ENCODE measurements around the gene STUM. TPM values are rescaled to one million over a fixed set of nuclear protein-coding genes. Genes with fewer than 3 reads are reported as not detected.

The STUM gene
- total RNA-seq, 1 experiment from 2014 or later: 0.11 TPM

- H3K27ac Mint-ChIP-seq: no peak overlapping the region; a peak in 1 of 7 replicates
- H3K4me3 Mint-ChIP-seq: no peak overlapping the region
- no peak overlapping the region for H3K27ac ChIP-seq (ENCODE audit: insufficient read length, low read depth, low read length)
These were observed 98.4 kb downstream of the STUM start for GRCh38 chr1:226646870-226647449.

More at GRCh38 chr1:226646870-226647449, 98.4 kb downstream of the STUM start:
- H4K5ac ChIP-seq (ENCODE audit: insufficient read length, low read depth, low read length): no peak overlapping the region
- H3K79me2 ChIP-seq (ENCODE audit: insufficient read depth, low read length): no peaks in the 10 kb centered on the region
- H3K18ac ChIP-seq (ENCODE audit: insufficient read length, low read depth, low read length): no peak overlapping the region
- H3K27me3 ChIP-seq (ENCODE audit: insufficient read depth, low read length): no peaks in the 10 kb centered on the region
- DNase-seq: no peak
- no peaks in the 10 kb centered on the region for H3K79me1 ChIP-seq (ENCODE audit: insufficient read depth, low read depth, low read length, poor library complexity, severe bottlenecking)
- Mint-ChIP-seq H3K9me3 (peaks cover 0 to 3% of the 10 kb centered on the region in 2 experiments; a peak in 1 of 5 replicates), H3K36me3 (ENCODE audit: insufficient read depth in 1 of 3, low read depth in 3 of 3) (peaks cover 0 to 3% (median 0%) of the 10 kb centered on the region in 3 experiments; a peak in 1 of 7 replicates), H3K27me3 (ENCODE audit: low read depth) (no peaks in the 10 kb centered on the region; the same call in none of the 2 replicates), H3K4me1 (peaks cover 24 to 39% of the 10 kb centered on the region in 2 experiments)
- no peak overlapping the region for H2BK15ac ChIP-seq (ENCODE audit: low read depth, low read length)
- H4K20me1 ChIP-seq (ENCODE audit: control insufficient read depth, insufficient read depth, insufficient read length): no peaks in the 10 kb centered on the region
- no peak overlapping the region for H2AFZ ChIP-seq (ENCODE audit: low read length)
- no peak overlapping the region for H2AK5ac ChIP-seq (ENCODE audit: insufficient read length, low read length)
- no peaks in the 10 kb centered on the region for H3K9me3 ChIP-seq (ENCODE audit: control insufficient read depth, low read depth, low read length)
- no peak overlapping the region for H3T11ph ChIP-seq (ENCODE audit: low read length)
- no peak overlapping the region for H2BK120ac ChIP-seq (ENCODE audit: low read depth, low read length, poor library complexity, severe bottlenecking)
- H2BK12ac ChIP-seq (ENCODE audit: insufficient read length, low read depth, low read length): no peak overlapping the region
- H3K4me2 ChIP-seq (ENCODE audit: insufficient read depth, insufficient read length, low read length): no peak overlapping the region
- H4K8ac ChIP-seq (replicated peaks; ENCODE audit: insufficient read length, low read depth, low read length): no peak overlapping the region
- H3K9ac ChIP-seq (ENCODE audit: extremely low read depth, insufficient read length, low read length): no peak overlapping the region
- no peaks in the 10 kb centered on the region; the same call in 1 of the 2 replicates for H3K4me1 ChIP-seq (ENCODE audit: insufficient read depth, low read length)
- no peak for TF ChIP-seq CTCF (conservative IDR thresholded peaks at IDR 0.05)
- H3K56ac ChIP-seq (ENCODE audit: insufficient read length, low read depth, low read length): no peak overlapping the region
- H3K4ac ChIP-seq (ENCODE audit: low read depth, low read length): no peak overlapping the region
- H3K23ac ChIP-seq (ENCODE audit: insufficient read length, low read depth, low read length): no peak overlapping the region
- H4K91ac ChIP-seq (ENCODE audit: insufficient read length, low read depth, low read length): no peak overlapping the region
- no peak overlapping the region for H2BK20ac ChIP-seq (ENCODE audit: low read depth, low read length, poor library complexity, severe bottlenecking)
- no peak overlapping the region for H2BK5ac ChIP-seq (ENCODE audit: insufficient read length, low read length)
- no peaks in the 10 kb centered on the region for H3K23me2 ChIP-seq (ENCODE audit: insufficient read length, low read depth, low read length, poor library complexity, severe bottlenecking)
- WGBS (ENCODE audit: extremely low coverage, insufficient read length, low lambda C conversion rate): no CpG with 5 or more reads among the region's 16 CpGs
- H3K14ac ChIP-seq (ENCODE audit: insufficient read depth, low read length): no peak overlapping the region; the same call in 1 of the 2 replicates

All from H9 (cell line).